Thyroid gland (tissue), 4 donors: ENCODE data around the gene KCNMA1.

Experiments used
- CTCF ChIP-seq, 6 experiments: fragments of 200-600 bp in 3 of 6; fragments of 450-650 bp in 3 of 6; sonication (generic) in 3 of 6; IDR thresholded peaks; one replicate each; pipeline ENCODE4 v1.5.1; 2016 to 2019; ENCODE audit warnings: antibody characterized with exemption in 6 of 6, mild to moderate bottlenecking in 2 of 6, inconsistent platforms in 1 of 6, moderate library complexity in 1 of 6
- POLR2A ChIP-seq, 2 donors: fragments of 450-650 bp; IDR thresholded peaks; one replicate each; pipeline ENCODE4 v1.6.1; 2017; ENCODE audit warnings: antibody characterized with exemption in 2 of 2, mild to moderate bottlenecking in 2 of 2, moderate library complexity in 1 of 2

GRCh38 chr10:77205135-77205534 lies 432.5 kb downstream of the KCNMA1 start:
- no peak for TF ChIP-seq CTCF (IDR thresholded peaks at IDR 0.05)
- TF ChIP-seq POLR2A (IDR thresholded peaks at IDR 0.05): no peak
